Prostate gland (tissue), 2 donors: ENCODE results near the gene ERC2.

Source experiments
- POLR2AphosphoS5 ChIP-seq: sonication (generic); formaldehyde crosslinking; IDR thresholded peaks from one replicate; pipeline ENCODE4 v1.6.1; 2017; ENCODE audit warnings: antibody characterized with exemption
- TF ChIP-seq, protein P1 (sequence below), 4 experiments: fragments of 200-600 bp in 2 of 4; fragments of 450-650 bp in 2 of 4; sonication (generic) in 2 of 4; IDR thresholded peaks; 1 replicate in 3 of 4; 2 replicates in 1 of 4; pipeline ENCODE4 v1.5.1; 2016 to 2019; ENCODE audit warnings: antibody characterized with exemption in 4 of 4, mild to moderate bottlenecking in 2 of 4, moderate library complexity in 2 of 4

DNA sequence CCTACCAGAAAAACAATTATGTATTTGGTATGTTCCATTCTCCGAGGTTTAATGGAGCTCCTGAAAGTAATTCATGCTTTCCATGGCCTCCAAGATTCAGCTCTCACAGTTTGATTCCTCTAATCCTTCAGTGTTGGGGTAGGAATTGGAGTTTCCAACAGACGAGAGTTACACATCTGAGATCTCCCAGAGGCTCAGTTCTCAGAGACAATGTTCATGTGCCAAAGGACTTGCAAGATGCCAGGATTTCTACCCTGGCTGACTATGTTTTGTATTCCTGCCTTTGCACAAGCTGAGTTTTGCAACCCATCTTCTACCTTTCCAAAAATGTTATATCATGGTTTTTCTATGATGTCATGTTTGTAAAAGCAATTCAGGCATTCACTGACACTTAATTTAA lies 322.9 kb downstream of the ERC2 start:
- TF ChIP-seq, protein P1, sequence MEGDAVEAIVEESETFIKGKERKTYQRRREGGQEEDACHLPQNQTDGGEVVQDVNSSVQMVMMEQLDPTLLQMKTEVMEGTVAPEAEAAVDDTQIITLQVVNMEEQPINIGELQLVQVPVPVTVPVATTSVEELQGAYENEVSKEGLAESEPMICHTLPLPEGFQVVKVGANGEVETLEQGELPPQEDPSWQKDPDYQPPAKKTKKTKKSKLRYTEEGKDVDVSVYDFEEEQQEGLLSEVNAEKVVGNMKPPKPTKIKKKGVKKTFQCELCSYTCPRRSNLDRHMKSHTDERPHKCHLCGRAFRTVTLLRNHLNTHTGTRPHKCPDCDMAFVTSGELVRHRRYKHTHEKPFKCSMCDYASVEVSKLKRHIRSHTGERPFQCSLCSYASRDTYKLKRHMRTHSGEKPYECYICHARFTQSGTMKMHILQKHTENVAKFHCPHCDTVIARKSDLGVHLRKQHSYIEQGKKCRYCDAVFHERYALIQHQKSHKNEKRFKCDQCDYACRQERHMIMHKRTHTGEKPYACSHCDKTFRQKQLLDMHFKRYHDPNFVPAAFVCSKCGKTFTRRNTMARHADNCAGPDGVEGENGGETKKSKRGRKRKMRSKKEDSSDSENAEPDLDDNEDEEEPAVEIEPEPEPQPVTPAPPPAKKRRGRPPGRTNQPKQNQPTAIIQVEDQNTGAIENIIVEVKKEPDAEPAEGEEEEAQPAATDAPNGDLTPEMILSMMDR (IDR thresholded peaks at IDR 0.05), result no peak
- no peak for TF ChIP-seq POLR2AphosphoS5
